T-helper 9 cell (primary cell): ENCODE results near the gene GREB1L.

Source experiments
- DNase-seq: peaks from one replicate; pipeline ENCODE4 v3.0.0-alpha.2; 2020

The GREB1L gene

GRCh38 chr18:21452796-21453510 lies 210.9 kb downstream of the GREB1L start:
- no peak for DNase-seq

GRCh38 chr18:21453511-21453901 lies 211.5 kb downstream of the GREB1L start:
- no peak for DNase-seq

- DNase-seq, result no peak
These were observed 212.7 kb downstream of the GREB1L start for GRCh38 chr18:21454725-21455124.

- no peak for DNase-seq
These were observed 214.6 kb downstream of the GREB1L start for GRCh38 chr18:21456428-21457178.

DNA sequence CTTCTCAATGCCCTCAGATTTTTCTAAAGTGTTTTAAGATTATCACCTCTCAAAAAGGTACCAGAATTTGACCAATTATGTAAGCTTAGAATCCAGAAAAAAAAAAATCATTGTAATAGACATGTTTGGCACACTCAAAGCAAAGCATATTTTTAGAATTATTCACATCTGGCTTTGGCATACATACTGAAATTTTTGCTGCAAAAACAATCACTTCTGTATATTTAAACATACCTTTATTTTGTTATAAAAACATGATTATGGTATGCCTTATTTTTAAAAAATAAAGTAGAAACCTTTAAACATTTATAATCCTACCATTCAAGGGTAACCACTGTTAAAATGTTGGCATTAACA lies 215.1 kb downstream of the GREB1L start:
- no peak for DNase-seq

DNA sequence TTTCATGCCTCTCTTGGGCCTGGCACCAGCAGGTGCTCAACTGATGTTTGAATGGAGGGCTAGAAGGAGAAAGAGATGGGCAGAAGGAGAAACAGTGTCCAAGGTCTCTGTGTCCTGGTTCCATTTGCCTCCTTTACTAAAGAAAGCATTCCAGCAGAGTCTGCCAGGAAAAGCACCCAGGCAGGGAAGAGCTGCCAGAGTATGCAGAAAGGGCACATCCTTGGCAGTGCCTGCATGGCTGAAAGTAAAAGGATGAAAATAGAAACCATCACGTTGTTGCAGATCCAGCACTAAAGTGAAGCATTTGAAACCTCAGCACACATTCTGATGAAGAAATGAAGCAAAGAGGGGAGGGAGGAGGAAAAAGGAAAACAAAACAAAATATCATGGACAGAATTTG lies 216.3 kb downstream of the GREB1L start:
- no peak for DNase-seq

DNA sequence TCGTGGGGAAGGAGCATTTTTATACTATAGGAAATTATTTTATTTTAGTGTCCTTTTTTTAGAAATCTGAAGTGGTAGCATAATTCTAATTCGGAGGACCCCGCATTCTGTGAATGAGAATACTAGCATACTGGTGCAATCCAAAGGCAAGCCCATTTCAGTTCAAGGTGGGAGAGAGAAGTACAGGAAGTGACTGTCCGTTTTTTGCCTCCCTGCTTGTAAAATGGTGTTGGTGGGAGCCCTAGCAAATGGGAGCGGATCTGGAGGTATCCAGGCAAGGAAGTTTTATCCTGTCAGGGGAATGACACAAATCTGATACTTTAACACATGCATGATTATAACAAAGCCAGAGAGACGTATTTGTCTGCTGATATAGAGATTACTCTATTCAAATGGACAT lies 216.8 kb downstream of the GREB1L start:
- DNase-seq, result no peak

- no peak for DNase-seq
These were observed 217.8 kb downstream of the GREB1L start for GRCh38 chr18:21459706-21460286.

GRCh38 chr18:21461460-21461859 lies 219.4 kb downstream of the GREB1L start:
- DNase-seq, result no peak

- DNase-seq, result no peak
These were observed 221.7 kb downstream of the GREB1L start for GRCh38 chr18:21463718-21464117.

- no peak for DNase-seq
These were observed 226.6 kb downstream of the GREB1L start for GRCh38 chr18:21468514-21469164.

DNA sequence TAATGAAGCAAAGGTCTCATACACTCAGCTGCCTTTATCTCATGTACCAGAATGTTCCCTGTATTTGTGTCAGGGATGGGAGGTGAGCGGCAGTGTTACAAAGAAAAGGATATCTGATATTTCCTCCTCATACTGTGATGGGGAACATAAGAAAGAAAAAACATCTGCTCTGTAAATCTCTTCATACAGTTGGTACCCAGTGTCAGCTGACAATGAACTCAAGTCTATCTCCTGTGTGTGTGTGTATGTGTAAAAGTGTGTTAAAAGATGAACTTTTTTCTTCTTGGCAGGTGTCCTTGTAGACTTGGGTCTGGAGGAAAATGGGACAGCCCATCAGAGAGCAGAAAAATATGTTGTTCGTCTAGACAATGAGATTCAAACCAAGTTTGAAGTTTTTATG lies 230.7 kb downstream of the GREB1L start:
- no peak for DNase-seq

- no peak for DNase-seq
These were observed 232.6 kb downstream of the GREB1L start for GRCh38 chr18:21474621-21475020.

DNA sequence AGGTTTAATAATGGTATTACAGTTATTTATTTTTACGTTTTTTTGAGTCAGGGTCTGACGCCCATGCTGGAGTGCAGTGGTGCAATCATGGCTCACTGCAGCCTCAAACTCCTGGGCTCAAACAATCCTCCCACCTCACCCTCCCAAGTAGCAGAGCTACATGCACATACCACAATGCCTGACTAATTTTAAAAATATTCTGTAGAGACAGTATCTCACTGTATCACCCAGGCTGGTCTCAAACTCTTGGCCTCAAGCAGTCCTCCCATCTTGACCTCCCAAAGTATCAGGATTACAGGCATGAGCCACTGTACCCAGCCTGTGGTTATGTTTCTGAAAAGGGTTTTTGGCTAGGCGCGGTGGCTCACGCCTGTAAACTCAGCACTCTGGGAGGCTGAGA lies 237.7 kb downstream of the GREB1L start:
- DNase-seq, result no peak

- DNase-seq, result no peak
These were observed 239.7 kb downstream of the GREB1L start for GRCh38 chr18:21481739-21482138.

DNA sequence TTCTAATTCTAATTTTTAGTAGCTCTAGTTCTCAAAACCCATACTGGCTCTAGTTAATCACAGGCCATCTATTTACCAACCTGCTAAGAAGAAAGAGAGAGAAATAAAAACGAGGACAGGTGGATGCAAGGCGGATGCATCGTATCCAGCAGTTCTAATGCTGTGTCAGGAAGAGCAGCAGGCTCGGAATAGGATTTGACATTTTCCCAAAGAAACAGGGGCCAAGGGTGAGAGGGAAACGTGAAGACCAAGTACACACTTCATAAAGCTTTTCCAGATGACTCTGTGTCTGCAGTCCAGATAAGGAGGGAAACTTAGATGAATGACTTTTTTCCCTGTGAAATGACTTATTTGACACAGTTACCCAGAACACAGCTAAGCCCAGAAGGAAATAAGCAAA lies 241.0 kb downstream of the GREB1L start:
- no peak for DNase-seq

DNA sequence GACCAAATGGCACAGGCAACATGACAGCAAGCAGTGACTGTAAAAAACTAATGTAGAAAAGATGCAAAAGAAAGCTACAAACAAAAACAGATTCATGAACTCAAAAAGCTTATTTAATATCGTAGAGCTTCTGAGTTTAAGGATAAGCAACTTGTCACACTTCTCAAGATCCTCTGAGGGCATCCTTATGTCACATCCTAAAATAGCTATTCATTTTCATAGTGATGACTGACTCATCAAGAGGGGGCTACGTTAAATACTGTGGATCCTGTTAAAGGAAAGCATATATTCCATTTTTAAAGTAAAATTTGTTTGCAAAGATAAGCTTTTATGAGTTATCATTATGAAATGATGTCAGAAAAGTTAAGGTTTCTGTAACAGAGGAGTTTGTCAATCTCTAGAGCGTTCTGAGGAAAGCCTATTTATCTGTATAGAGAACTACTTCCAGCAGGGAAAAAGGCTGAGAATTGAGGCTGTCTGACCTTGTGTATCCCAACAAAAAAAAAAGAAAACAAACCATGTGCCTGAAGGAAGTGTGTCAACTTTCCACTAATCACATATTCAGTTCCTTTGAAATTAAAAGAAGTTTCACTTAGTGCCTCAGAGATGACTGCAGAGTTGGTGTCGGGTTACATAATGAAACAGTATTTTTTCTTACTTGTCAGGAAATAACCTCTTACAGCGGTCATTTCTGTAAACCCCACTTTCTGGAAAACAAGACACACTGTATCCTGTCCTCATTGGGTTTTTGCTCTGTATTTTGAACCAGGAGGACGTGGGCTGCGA lies 243.0 kb downstream of the GREB1L start:
- no peak for DNase-seq

DNA sequence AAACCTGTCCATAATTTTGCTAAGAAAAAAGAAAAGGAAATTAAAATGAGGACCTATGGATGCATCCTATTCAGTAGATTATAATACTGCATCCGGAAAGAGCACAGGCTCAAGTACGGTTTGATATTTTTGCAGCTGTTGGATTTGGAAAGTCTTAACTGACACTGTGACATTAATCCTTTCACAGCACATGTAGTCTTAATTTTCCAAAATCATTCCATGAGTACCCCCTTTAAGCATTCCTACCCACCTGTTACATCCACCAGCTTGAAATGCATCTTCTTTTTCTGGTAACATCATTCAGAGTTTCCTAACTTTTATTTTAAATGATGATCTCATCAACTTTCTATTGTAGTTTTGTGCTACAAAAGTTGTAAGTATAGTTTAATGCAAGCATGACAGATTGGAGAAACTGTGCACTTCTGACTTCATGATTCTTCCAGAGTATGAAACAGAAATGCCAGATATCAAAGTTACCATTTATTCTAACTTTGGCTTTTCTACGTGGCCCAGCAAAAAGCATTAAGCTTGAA lies 244.9 kb downstream of the GREB1L start:
- DNase-seq, result no peak

DNA sequence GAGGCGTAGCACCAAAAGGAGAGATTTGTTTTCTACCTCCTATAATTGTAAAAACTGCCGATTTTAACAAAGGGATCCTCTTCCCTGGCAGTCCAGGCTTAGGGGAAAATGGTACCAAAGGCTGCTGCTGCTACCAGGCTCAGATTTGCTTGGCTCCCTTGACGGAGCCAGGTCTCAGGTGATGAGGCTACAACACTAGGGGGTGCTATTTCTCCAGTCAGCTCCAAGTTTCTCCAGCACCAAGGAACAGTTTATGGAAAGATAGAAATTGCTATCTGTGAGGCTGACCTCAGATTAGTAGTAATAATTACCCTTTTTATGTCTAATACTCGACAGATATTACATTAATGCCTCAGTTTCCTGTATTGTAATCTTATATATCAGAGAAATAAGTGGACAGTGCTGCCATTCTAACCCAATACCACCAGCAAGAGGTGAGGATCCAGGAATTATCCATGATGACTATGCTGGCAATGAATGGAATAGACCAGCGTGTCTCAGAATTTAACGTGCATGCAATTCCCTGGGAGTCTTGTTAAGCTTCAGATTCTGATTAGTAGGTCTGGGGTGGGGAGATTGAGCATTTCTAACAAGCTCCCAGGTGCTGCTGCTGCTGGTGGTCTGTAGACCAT lies 247.2 kb downstream of the GREB1L start:
- DNase-seq, result no peak

DNA sequence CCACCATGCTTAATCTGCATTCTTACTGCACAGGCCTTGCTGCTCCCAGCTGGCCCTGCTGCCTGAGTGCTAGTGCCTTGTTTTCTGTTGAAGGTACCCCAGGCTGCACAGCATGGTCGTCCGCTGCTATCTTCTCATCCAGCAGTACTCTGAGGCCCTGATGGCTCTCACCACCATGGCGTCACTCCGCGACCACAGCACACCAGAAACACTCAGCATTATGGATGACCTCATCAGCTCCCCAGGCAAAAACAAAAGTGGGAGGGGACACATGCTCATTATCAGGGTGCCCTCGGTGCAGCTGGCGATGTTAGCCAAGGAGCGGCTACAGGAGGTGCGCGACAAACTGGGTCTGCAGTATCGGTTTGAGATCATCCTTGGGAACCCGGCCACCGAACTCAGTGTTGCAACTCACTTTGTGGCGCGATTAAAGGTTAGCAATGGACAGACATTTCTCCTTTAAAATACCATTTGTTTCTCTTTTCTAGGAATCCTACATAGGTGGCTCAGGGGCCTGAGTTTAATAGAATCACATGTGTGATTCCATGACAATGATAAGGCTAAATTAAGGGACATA lies 248.0 kb downstream of the GREB1L start:
- no peak for DNase-seq

DNA sequence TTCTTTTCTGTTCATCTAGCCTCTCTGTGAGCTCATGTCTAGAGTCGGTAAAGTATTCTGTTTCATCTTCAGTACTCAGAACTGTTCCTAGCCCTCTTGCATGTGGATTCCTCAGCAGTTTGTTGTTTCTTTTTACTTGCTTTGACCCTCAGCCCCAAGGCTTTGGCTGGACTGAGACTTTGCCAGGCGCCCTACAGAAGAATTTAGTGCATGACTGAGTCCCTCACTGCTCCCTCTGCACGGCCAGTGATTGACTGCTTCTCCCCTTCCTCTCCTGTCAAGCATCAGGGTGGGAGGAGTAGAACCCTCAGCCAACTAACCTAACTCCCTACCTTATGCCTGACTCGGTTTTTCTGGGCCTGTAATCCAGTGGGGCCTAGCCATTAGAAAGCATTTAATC lies 248.7 kb downstream of the GREB1L start:
- DNase-seq, result no peak
